Activated effector memory CD4-positive, alpha-beta T cell treated with Interleukin-2 at 50 U/mL for 16 hours (primary cell): ENCODE data around the gene AMOTL2.

Experiments used
- DNase-seq: peaks from one replicate; pipeline ENCODE4 v3.0.0-alpha.2; 2020

Gene AMOTL2

DNA sequence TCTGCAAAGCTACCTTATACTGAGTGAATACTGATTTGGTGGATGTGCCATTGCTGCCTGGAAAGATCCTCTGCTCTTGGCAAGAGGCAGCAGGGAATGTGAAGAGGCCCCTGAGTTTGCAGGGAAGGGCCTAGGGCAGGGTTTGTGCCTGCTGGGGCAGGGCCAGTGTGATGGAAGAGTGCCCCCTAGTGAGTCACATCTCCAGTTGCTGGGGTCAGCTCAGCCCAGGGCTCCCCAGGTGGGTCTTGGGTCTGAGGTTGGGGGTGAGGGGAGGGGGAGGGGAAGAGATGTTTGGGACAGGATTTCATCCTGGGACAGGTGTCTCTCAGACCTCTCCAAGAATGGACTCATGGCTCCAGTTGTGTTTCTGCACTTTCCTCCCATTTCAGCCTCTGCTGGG, 4.1 kb upstream of the AMOTL2 start:
- no peak for DNase-seq

GRCh38 chr3:134377896-134378295, 3.6 kb upstream of the AMOTL2 start:
- no peak for DNase-seq

DNA sequence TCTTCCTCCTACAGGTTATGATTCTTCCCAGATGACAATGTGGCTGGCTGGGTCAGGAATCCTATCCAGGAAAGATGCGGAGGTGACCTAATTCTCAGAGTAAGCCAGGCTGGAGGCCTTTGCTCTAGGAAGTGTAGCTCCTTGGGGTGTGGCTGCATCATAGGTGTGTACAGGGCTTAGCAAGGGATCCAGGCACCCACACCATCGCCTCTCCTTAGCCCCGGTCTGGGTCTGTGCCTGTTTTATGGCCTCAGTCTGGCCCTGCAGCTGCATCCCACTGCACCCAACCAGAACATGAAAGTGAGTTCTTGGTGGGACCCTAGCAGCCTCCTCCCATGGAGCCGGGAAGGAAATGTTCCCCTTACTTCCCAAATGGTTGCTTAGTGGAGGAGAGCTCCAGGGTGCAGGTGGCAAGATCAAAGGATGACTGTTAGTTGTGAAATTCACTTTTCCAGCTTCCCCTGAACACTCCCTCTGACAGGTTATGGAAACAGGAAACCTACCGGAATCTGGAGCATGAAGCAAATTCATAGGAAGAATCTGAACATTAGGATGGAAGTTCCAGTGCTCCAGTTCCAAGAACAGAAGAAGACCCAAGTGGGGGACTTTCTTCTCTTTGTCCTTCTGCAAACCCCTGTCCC, 2.7 kb upstream of the AMOTL2 start:
- no peak for DNase-seq

DNA sequence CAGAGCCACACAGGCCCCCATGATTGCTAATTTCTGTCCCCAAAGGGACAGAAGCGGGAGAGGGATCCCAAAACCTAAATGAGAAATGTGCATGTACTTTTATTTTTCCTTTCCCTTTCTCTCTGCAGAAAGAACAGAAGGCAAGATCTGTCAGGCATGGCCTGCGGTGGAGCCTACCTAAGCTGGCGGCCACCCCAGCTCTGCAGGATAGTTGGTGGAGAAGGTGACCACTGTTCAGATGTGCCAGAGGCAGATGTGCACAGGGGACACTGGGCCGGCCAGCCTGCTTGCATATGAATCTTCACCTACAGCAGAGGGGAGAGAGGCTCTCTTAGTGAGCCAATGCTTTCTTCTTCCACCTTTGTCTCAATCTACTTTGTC, 2.1 kb upstream of the AMOTL2 start:
- no peak for DNase-seq

DNA sequence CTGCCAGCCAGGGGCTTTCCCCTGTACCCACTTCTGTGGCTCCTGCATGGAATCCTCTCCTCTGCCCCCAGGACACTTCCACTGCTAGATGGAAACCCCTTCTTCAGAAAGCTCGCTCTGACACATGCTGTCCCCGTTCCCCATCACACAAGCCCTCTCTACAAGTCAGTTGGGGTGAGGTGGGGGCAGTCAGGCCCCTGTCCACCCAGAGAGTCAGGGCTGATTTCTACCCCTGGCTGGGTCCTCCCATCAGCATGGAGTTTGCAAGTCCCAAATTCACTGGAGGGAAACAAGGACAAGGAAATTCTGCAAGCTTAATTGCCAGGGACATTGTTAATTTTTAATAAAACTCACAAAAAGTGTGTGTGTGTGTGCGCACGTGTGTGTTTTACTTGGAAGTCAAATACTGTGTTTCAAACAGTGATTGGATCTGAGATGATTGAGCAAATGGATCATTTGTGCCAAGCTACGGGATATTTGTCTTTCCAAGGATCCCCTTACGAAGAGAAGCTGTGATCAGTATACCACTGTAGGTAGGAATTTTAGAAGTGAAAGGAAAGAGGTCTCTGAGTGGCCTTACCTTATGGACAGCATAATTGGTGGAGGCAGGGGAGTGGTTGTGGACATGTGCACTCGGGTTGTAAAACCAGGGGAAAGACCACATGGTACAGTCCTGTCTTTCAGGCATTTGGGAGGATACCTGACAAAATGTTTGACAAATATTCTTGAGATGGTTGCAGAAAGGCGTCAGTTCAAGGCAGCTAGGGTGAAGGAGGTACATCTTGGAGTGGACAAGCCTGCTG, 1.5 kb upstream of the AMOTL2 start:
- DNase-seq, result no peak

- DNase-seq, result no peak
Measured at GRCh38 chr3:134374791-134375581, 739 bp upstream of the AMOTL2 start.

DNA sequence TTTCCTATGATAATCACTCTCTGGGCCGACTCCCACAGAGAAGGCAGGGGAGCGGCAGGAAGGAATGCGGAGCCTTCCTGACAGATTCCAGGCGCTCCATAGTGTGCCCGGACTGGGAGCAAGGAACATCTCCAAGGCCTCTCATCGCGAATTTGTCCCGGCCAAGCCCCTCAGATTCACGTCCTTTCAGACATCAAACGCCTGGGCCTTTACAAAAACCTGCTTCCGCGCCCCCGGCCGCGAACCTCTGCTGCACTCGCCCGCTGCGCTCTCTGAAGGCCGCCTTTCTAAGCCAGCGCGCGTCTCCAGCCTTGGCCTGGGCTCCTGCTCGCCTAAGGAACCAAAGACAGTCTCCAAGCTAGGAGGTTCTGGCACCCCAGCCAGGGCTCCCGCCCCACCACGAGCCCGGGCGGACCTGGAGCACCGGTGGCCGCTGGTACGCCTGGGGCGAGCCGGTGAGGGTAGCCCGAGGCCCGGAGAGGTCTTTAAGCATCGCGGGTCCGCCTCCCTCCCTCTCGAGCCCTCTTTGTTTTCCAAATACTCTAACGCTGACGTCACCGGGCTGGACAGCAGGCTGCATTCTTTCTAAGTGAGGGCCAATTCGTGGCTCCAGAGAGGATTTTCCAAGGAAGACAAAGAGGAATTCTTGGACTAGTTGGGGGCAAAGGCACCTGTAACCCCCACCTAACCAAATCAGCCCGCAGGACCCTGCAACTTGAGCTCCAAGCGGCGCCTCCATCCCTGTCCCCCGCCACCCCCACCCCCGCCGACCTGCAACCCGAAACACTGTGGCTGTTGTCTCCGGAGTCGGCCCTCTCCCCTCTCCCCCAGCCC, 759 bp downstream of the AMOTL2 start:
- no peak for DNase-seq

- no peak for DNase-seq
Measured at GRCh38 chr3:134372396-134373270, 1.6 kb downstream of the AMOTL2 start.

DNA sequence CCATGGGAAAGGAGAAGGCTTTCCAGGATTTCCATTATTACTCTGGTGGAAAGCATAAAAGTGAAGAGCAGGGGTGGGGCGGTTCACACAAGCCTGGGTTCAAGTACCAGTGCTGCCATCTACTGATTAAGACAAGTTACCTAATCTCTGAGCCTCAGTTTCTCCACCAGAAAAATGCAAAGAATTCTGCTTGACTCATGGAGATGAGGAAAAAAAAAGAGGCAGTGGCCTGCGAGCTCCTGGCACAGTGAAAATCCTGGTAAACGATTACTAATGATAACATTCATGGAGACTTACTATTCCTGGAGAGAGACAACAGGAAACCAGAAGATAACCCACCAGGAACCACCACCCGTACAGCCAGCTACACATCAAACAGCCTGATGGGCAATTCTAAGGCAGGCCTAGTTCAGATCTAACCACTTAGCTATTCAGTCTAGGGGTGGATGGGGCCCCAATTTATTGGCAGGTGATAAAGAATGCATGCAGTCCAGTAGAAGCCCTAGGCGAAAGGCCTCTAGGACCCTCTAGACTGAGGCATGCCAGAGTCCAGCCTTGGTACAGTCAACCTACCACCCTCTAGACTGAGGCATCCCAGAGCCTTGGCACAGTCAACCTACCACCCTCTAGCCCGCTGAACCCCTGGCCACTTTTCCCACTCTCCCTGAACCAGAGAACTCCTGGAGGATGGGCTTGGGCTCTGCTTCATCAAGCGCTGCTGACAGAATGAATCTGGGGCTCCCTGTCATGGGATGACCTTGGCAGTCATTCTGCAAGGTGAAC, 2.5 kb downstream of the AMOTL2 start:
- no peak for DNase-seq

DNA sequence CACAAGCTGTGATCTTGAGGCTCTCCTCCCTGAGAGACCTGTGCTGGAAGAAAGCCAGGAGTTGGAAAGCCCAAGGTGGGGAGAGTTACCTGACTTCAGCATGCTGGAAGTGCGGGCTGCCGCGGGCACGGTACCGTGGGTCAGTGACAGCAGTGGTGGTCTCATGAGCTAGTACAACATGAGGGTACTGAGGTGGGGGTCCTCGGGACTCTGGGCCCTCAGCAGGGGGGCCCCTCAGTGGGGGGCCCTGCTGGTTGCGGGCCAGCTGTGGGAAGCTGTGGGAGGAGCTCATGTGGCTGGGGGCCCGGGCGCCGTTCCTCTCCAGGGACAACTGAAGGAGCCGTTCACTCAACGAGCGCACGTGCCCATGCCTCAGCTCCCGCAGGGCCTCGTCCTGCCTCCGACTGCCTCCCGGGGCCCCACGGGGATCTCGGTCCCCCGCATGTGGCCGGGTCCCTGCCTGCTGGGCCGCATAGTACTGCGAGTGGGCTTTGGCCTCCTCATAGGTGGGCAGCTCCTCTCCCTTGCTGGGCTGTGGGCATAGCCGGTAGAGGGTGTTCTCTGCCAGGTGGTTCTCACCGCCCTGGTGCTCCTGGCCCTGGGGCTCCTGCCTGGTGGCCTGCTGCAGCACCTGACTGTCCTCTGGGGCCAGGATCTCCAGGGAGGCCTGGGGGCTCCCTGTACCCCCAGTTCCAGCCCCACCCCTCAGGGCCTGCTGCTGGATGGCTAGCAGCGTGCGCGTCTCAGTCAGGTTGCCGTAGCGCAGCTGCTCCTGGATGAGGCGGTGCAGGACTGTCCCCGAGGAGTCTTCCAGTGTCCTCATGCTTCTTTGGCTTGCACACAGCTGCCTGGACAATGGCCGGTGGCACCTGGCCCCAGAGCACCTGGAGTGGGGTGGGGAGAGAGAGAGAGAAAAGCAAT, 3.4 kb downstream of the AMOTL2 start:
- no peak for DNase-seq

- no peak for DNase-seq
Measured at GRCh38 chr3:134369861-134370596, 4.2 kb downstream of the AMOTL2 start.

GRCh38 chr3:134369231-134369741, 5.0 kb downstream of the AMOTL2 start:
- no peak for DNase-seq

- no peak for DNase-seq
Measured at GRCh38 chr3:134368751-134369105, 5.5 kb downstream of the AMOTL2 start.

- no peak for DNase-seq
Measured at GRCh38 chr3:134367869-134368750, 6.1 kb downstream of the AMOTL2 start.

GRCh38 chr3:134366928-134367811, 7.1 kb downstream of the AMOTL2 start:
- no peak for DNase-seq

- no peak for DNase-seq
Measured at GRCh38 chr3:134366221-134366927, 7.9 kb downstream of the AMOTL2 start.
